ENCODE data around the gene MUC2. TPM values are rescaled to one million over a fixed set of nuclear protein-coding genes. Genes with fewer than 3 reads are reported as not detected.

The MUC2 gene
- total and polyA plus RNA-seq, 2 of the 13 experiments (the other 11 are each of a cell fraction or from before 2014, with no cell fraction given), result not detected

DNA sequence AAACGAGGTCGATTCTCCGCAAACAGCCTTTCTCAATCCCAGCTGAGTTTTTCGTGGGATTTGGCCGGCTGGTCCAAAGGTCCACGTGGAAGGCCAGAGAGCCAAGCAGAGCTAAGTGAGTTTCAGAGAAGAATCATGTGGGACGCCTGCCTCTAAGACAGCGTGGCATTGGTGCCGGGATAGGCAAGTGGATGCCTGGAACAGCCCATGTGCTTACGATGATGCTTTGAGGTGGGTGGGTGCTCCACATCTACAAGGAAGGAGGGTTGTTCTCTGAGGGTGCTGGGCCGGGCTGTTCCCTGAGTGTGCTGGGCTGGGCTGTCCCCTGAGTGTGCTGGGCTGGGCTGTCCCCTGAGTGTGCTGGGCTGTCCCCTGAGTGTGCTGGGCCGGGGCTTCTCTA lies 41.4 kb downstream of the MUC2 start:
- Histone ChIP-seq H3K9ac (ENCODE audit: insufficient read depth, low read depth, low read length) (no peak overlapping the region), H3K4me2 (ENCODE audit: low read depth, low read length) (no peak overlapping the region), H3K27me3 (ENCODE audit: control insufficient read depth in 1 of 2, insufficient read depth in 2 of 2, low read length in 2 of 2) (peaks cover 10 to 38% of the 10 kb centered on the region in 2 experiments; a peak in 4 of 5 replicates), H3K4me3 (replicated peaks in 1 of 3; ENCODE audit: insufficient read depth in 1 of 3, low read depth in 2 of 3, low read length in 3 of 3) (no peak overlapping the region), H3K27ac (ENCODE audit: extremely low read length, insufficient read depth, low read length) (no peak overlapping the region), H3K79me2 (ENCODE audit: insufficient read depth, low read length) (no peaks in the 10 kb centered on the region), H3K4me1 (ENCODE audit: insufficient read depth, low read length) (no peaks in the 10 kb centered on the region), H3K36me3 (replicated peaks in 1 of 2; ENCODE audit: control insufficient read depth in 1 of 2, insufficient read depth in 2 of 2, low read length in 2 of 2) (no peaks in the 10 kb centered on the region), H3K9me3 (ENCODE audit: low read length) (no peaks in the 10 kb centered on the region), H4K20me1 (ENCODE audit: insufficient read depth, low read length) (no peaks in the 10 kb centered on the region), H2AFZ (ENCODE audit: low read length) (no peak overlapping the region)
- FAIRE-seq (no peak), DNase-seq (ENCODE audit: low spot score) (no peak), ATAC-seq (no peak)
- in situ Hi-C loops (cut with HindIII; ENCODE audit: extremely low pct_ligation_motif_present, low pct_unique_long_range_greater_than_20kb) (no loop called here), intact Hi-C loops (cut with micrococcal nuclease; ENCODE audit: unreplicated experiment) (no loop called here)
- TF ChIP-seq ZMAT3 (CRISPR knock-in tag; conservative IDR thresholded peaks at IDR 0.05) (no peak), ZNF546 (CRISPR knock-in tag; conservative IDR thresholded peaks at IDR 0.05) (no peak), ARNT2 (CRISPR knock-in tag; IDR thresholded peaks at IDR 0.05; ENCODE audit: low read depth) (no peak), HDAC2 (CRISPR knock-in tag; IDR thresholded peaks at IDR 0.05) (no peak)
- TF ChIP-seq, protein P1, sequence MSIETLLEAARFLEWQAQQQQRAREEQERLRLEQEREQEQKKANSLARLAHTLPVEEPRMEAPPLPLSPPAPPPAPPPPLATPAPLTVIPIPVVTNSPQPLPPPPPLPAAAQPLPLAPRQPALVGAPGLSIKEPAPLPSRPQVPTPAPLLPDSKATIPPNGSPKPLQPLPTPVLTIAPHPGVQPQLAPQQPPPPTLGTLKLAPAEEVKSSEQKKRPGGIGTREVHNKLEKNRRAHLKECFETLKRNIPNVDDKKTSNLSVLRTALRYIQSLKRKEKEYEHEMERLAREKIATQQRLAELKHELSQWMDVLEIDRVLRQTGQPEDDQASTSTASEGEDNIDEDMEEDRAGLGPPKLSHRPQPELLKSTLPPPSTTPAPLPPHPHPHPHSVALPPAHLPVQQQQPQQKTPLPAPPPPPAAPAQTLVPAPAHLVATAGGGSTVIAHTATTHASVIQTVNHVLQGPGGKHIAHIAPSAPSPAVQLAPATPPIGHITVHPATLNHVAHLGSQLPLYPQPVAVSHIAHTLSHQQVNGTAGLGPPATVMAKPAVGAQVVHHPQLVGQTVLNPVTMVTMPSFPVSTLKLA (IDR thresholded peaks at IDR 0.05), result peak; percentile 86
- 27% methylated on average over 12 of the region's 12 CpGs for WGBS (ENCODE audit: low lambda C conversion rate)
- POLR2A ChIA-PET, result no interaction called here
- CTCF ChIA-PET (ENCODE audit: low intra/inter-chr PET ratio, low total read pairs), result interaction anchor here (2.5 kb wide), 1 partner anchor 399 kb away, joined by 9 read pairs; no protein-coding TSS in a partner anchor
- no TSS peak for BruUV-seq (replicated peaks)

DNA sequence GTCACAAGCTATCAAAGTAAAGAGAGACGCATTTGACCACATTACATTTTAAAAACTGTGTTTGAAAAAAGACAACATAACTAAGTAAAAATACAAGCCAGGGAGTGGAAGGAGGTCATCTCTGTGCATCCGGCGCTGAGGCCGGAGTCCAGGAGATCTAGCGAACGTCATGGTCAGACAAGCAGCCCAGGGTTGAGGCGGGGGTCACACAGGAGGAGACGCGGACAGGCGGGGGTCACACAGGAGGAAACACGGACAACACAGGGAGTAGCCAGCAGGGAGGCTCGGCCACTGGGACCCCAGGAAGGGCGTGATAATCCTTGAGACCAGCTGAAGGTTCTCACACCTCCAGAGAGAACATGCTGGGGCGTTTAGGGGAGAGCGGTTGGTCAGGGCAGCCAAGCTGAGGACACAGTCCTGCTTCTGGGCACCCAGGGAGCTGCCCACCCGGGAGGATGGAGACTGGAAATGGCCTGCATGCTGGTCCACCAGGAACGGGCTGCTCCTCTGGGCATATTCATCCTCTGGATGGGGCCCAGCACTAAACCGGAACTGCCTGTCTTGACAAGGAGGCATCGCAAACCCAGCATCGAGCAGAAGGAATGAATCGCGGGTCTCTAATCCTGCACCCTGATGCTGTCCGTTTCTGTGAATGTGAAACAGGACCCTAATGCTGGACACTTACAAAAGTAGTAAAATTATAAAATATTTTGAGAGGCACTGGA lies 42.2 kb downstream of the MUC2 start:
- H3K36me3 ChIP-seq (replicated peaks in 1 of 2; ENCODE audit: control insufficient read depth in 1 of 2, insufficient read depth in 2 of 2, low read length in 2 of 2), result no peaks in the 10 kb centered on the region
- ChIA-PET POLR2A (no interaction called here), CTCF (ENCODE audit: low intra/inter-chr PET ratio, low total read pairs) (interaction anchor here (2.5 kb wide), 1 partner anchor 399 kb away, joined by 9 read pairs; no protein-coding TSS in a partner anchor)
- no peaks in the 10 kb centered on the region for H3K79me2 ChIP-seq (ENCODE audit: insufficient read depth, low read length)
- no peak overlapping the region for H3K4me2 ChIP-seq (ENCODE audit: low read depth, low read length)
- TF ChIP-seq ZNF761 (CRISPR knock-in tag; conservative IDR thresholded peaks at IDR 0.05) (no peak), RARA (CRISPR knock-in tag; IDR thresholded peaks at IDR 0.05) (0 out of 2 replicates have a peak, but pooled peaks have one; percentile 29)
- H3K9me3 ChIP-seq (ENCODE audit: low read length), result no peaks in the 10 kb centered on the region
- intact Hi-C loops (cut with micrococcal nuclease; ENCODE audit: unreplicated experiment) (no loop called here), in situ Hi-C loops (cut with HindIII; ENCODE audit: extremely low pct_ligation_motif_present, low pct_unique_long_range_greater_than_20kb) (no loop called here)
- ATAC-seq (no peak), DNase-seq (ENCODE audit: low spot score) (no peak), FAIRE-seq (no peak)
- no peak overlapping the region for H3K4me3 ChIP-seq (replicated peaks in 1 of 3; ENCODE audit: insufficient read depth in 1 of 3, low read depth in 2 of 3, low read length in 3 of 3)
- no peak overlapping the region for H3K9ac ChIP-seq (ENCODE audit: insufficient read depth, low read depth, low read length)
- no peaks in the 10 kb centered on the region for H3K4me1 ChIP-seq (ENCODE audit: insufficient read depth, low read length)
- no peaks in the 10 kb centered on the region for H4K20me1 ChIP-seq (ENCODE audit: insufficient read depth, low read length)
- no peak overlapping the region for H2AFZ ChIP-seq (ENCODE audit: low read length)
- BruUV-seq (replicated peaks), result no TSS peak
- 26% methylated on average over 17 of the region's 23 CpGs for WGBS (ENCODE audit: low lambda C conversion rate)
- peaks cover 10 to 41% of the 10 kb centered on the region in 2 experiments; a peak in 4 of 5 replicates for H3K27me3 ChIP-seq (ENCODE audit: control insufficient read depth in 1 of 2, insufficient read depth in 2 of 2, low read length in 2 of 2)
- H3K27ac ChIP-seq (ENCODE audit: extremely low read length, insufficient read depth, low read length), result no peak overlapping the region

All from HepG2 (cell line).